Stimulated activated CD8-positive, alpha-beta memory T cell treated with anti-CD3 and anti-CD28 coated beads, Interleukin-12 subunit alpha, Interleukin-12 subunit beta, amount 100 ng/mL, for 4 hours (primary cell): ENCODE results near the gene LARGE1.

Experiments used
- DNase-seq: peaks from one replicate; pipeline ENCODE4 v3.0.0-alpha.2; 2020; ENCODE audit warnings: low read depth

Gene LARGE1

GRCh38 chr22:33561149-33561807, 359.0 kb downstream of the LARGE1 start:
- no peak for DNase-seq

GRCh38 chr22:33557836-33558235, 362.4 kb downstream of the LARGE1 start:
- no peak for DNase-seq

DNA sequence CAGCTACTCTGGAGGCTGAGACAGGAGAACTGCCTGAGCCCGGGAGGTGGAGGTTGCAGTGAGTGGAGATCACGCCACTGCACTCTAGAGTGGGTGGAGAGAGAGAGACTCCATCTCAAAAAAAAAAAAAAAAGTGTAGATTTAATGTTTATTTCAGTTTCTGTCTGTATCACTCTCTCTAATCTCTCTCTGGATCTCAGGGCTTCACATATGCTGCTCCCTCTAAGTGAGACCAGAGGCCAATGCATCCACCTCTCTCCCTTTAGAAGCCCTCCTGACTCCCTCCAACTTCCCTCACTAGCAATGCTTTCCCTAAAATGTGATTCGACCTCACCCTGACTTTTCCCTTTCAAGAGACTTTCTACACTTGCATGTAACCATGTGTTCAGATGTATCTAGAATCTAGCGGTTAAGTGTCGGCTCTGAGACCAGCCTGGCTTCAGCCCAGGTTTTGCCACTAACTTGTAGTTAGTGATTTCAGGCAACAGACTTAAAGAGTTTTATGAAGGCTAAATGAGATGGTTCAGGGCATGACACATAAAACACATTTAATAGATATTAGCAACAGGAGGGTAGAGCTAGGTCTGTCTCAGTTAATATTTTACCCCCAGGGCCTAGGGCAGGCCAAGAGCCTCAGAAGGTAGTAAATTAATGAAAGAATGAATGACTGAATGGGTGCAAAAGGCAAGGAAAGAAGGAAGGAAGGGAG, 364.3 kb downstream of the LARGE1 start:
- no peak for DNase-seq

- DNase-seq, result no peak
Measured at GRCh38 chr22:33553493-33553892, 366.8 kb downstream of the LARGE1 start.

GRCh38 chr22:33544707-33545106, 375.6 kb downstream of the LARGE1 start:
- DNase-seq, result no peak

- DNase-seq, result no peak
Measured at GRCh38 chr22:33542722-33543121, 377.6 kb downstream of the LARGE1 start.

GRCh38 chr22:33542153-33542552, 378.1 kb downstream of the LARGE1 start:
- DNase-seq, result no peak

DNA sequence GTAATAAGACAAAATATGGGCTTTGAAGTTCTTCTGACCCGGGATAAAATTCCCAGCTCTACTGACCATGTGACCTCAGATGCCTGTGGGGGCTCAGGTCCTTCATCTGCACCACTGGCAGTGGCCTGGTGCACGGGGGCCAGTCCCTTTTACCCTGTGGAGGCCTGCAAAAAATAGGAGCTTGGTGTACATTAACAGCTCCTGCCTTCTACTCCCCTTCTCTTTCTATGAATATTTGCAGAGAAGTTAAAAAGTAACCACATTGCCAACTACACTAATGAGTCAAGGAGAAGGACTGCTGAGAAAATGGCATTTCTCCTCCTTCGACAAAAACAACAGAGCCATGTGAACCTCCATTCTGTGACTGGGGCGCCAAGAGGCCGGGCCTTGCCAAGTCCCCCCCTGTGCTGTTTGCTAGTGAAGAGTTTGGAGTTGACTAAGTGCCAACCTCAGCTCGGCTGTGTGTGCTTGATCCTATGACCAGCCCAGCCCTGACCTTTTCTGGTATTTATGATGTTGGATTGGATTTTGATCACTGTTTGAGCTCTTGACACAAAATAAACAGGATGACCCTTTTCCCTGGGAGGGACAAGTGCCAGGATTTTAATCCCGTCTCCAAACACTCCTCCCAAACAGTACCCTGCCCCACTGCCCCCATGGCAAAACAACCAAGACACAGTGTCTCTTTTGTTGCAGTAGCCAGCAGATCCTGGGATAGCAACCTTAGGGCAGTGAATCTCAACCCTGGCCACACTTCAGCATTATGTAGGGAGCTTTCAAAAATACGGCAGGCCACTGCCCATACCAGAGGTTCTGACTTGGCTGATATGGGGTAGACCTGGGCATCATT, 380.1 kb downstream of the LARGE1 start:
- DNase-seq, result no peak

- no peak for DNase-seq
Measured at GRCh38 chr22:33539202-33539901, 380.9 kb downstream of the LARGE1 start.

GRCh38 chr22:33538277-33538885, 381.9 kb downstream of the LARGE1 start:
- no peak for DNase-seq

- no peak for DNase-seq
Measured at GRCh38 chr22:33537059-33537458, 383.2 kb downstream of the LARGE1 start.

- no peak for DNase-seq
Measured at GRCh38 chr22:33535937-33536875, 384.1 kb downstream of the LARGE1 start.

- DNase-seq, result no peak
Measured at GRCh38 chr22:33529424-33530113, 390.7 kb downstream of the LARGE1 start.

DNA sequence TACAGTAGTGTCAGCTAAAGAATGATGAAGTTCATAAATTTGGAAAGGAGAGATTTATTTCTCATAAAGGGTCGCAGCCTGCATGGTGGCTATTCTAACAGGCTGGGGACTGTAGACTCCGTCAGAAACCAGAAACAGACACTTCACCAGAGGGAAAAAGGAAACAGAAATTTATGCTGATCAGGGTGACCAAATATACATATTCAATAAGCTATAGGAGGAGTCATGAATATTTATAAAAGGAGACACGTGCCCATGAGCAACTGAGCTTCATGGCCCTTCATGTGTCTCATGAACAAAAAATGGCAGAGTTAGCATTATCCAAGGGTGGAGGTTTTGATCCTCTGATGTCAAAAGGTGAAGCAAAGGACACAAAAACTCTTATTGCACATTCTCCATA, 392.1 kb downstream of the LARGE1 start:
- DNase-seq, result no peak

- DNase-seq, result no peak
Measured at GRCh38 chr22:33526434-33527107, 393.7 kb downstream of the LARGE1 start.

DNA sequence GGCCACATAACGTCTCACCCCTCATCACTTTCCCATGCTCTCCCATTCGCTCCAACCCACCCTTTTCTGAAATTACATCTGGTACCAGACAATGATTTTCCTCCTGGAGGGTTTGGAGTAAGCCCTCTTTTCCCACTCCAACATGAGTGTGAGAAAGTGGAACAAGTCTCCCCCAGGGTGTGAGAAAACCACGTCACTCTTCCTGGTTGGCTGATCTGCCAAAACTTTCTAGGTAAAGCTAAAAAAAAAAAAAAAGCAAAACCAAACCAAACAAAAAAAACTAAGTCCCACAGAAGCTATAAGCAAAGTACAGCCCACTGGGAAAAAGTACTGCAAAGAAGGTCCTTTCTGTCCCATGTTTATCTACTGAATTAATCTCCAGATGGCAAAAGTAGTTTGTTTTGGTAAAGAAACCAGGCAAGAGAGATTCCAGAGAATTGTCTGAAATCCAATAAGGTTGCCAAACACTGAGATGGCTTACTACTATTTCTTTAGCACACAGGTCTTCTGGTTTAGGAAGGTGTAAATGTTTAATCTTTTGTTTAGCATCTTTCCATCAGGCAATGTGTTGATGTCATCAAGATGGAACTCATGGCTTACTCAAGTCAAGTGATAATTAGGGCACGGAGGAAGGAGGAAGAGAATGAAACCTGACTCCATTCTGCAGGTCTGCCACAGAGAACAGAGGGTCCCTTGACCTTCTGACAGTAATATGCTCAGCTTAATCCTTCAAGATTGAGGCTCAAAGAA, 395.6 kb downstream of the LARGE1 start:
- DNase-seq, result no peak

DNA sequence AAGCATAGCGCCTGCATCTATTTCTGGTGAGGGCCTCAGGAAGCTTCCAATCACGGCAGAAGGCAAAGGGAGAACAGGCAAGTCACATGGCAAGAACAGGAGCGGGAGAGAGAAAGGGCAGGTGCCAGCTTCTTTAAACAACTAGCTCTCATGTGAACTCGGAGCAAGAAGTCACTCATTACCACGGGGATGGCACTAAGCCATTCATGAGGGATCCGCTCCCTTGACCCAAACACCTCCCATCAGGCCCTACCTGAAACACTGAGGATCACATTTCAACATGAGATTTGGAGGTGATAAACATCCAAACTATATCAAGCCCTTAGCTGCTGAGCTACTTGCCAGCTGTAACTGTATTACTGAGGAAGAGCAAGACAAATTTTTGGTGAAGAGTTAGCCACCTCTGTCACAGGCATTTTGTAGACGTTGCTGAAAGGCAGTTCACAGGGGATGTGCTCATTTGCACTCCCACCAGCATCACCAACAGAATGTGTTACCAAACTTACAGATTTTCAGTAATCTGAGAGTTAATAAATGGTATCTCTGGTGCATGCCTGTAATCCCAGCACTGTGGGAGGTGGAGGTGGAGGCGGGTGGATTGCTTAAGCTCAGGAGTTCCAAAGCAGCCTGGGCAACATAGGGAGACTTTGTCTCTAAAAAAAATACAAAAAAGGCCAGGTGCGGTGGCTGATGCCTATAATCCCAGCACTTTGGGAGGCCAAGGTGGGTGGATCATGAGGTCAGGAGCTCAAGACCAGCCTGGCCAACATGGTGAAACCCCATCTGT, 398.2 kb downstream of the LARGE1 start:
- no peak for DNase-seq
